ENCODE measurements around the gene UNKL. TPM values are rescaled to one million over a fixed set of nuclear protein-coding genes. Genes with fewer than 3 reads are reported as not detected.

UNKL gene
- total and polyA plus RNA-seq, 5 donors: 6.3 to 16.4 (median 13.1) TPM

GRCh38 chr16:1341495-1342420 lies 72.7 kb downstream of the UNKL start:
- ATAC-seq (no peak), DNase-seq (no peak)
- Histone ChIP-seq H3K4me1 (ENCODE audit: control insufficient read depth, insufficient read depth, low read length) (peaks cover 2% of the 10 kb centered on the region), H3K27me3 (ENCODE audit: control insufficient read depth, insufficient read depth) (no peaks in the 10 kb centered on the region), H3K4me3 (ENCODE audit: low read length) (no peak overlapping the region), H3K9me3 (ENCODE audit: control insufficient read depth, low read length) (no peaks in the 10 kb centered on the region), H3K27ac (ENCODE audit: low read length) (no peak overlapping the region)
- WGBS: 88% methylated on average over 39 of the region's 39 CpGs
- intact Hi-C loops (cut with DNase I): no loop called here

- no peak overlapping the region for H3K27ac ChIP-seq (ENCODE audit: low read length)
- WGBS: 85% methylated on average over 36 of the region's 36 CpGs
- H3K9me3 ChIP-seq (ENCODE audit: control insufficient read depth, low read length): no peaks in the 10 kb centered on the region
- intact Hi-C loops (cut with DNase I): no loop called here
- ATAC-seq: no peak
- no peaks in the 10 kb centered on the region for H3K27me3 ChIP-seq (ENCODE audit: control insufficient read depth, insufficient read depth)
- H3K4me3 ChIP-seq (ENCODE audit: low read length): no peak overlapping the region
- peaks cover 2% of the 10 kb centered on the region for H3K4me1 ChIP-seq (ENCODE audit: control insufficient read depth, insufficient read depth, low read length)
- peak in 1 of 3 donors; percentile 36 for DNase-seq
These were observed 73.6 kb downstream of the UNKL start for GRCh38 chr16:1340730-1341494.

GRCh38 chr16:1338855-1339675 lies 75.4 kb downstream of the UNKL start:
- Histone ChIP-seq H3K9me3 (ENCODE audit: control insufficient read depth, low read length) (no peaks in the 10 kb centered on the region), H3K4me1 (ENCODE audit: control insufficient read depth, insufficient read depth, low read length) (peaks cover 2% of the 10 kb centered on the region), H3K27me3 (ENCODE audit: control insufficient read depth, insufficient read depth) (no peaks in the 10 kb centered on the region), H3K27ac (ENCODE audit: low read length) (no peak overlapping the region), H3K4me3 (ENCODE audit: low read length) (no peak overlapping the region)
- intact Hi-C loops (cut with DNase I): loop anchor here in 1 of 4 donors (10.0 kb wide), 1 partner anchor 56 kb away; no protein-coding TSS in a partner anchor
- WGBS: 70% methylated on average over 31 of the region's 31 CpGs
- ATAC-seq (no peak), DNase-seq (no peak)

GRCh38 chr16:1338119-1338730 lies 76.3 kb downstream of the UNKL start:
- Histone ChIP-seq H3K4me3 (ENCODE audit: low read length) (no peak overlapping the region), H3K4me1 (ENCODE audit: control insufficient read depth, insufficient read depth, low read length) (peaks cover 2% of the 10 kb centered on the region), H3K9me3 (ENCODE audit: control insufficient read depth, low read length) (no peaks in the 10 kb centered on the region), H3K27me3 (ENCODE audit: control insufficient read depth, insufficient read depth) (no peaks in the 10 kb centered on the region), H3K27ac (ENCODE audit: low read length) (no peak overlapping the region)
- intact Hi-C loops (cut with DNase I): loop anchor here in 1 of 4 donors (10.0 kb wide), 1 partner anchor 57 kb away; no protein-coding TSS in a partner anchor
- DNase-seq: no peak
- 56% methylated on average over 30 of the region's 30 CpGs for WGBS
- ATAC-seq: no peak

- DNase-seq (no peak), ATAC-seq (no peak)
- intact Hi-C loops (cut with DNase I): loop anchor here in 1 of 4 donors (10.0 kb wide), 1 partner anchor 57 kb away; no protein-coding TSS in a partner anchor
- Histone ChIP-seq H3K4me1 (ENCODE audit: control insufficient read depth, insufficient read depth, low read length) (peaks cover 1% of the 10 kb centered on the region), H3K9me3 (ENCODE audit: control insufficient read depth, low read length) (no peaks in the 10 kb centered on the region), H3K27ac (ENCODE audit: low read length) (no peak overlapping the region), H3K27me3 (ENCODE audit: control insufficient read depth, insufficient read depth) (no peaks in the 10 kb centered on the region), H3K4me3 (ENCODE audit: low read length) (no peak overlapping the region)
- WGBS: 42% methylated on average over 9 of the region's 9 CpGs
These were observed 77.0 kb downstream of the UNKL start for GRCh38 chr16:1337486-1337885.

- ATAC-seq (no peak), DNase-seq (no peak)
- Histone ChIP-seq H3K27ac (ENCODE audit: low read length) (no peak overlapping the region), H3K27me3 (ENCODE audit: control insufficient read depth, insufficient read depth) (no peaks in the 10 kb centered on the region), H3K4me1 (ENCODE audit: control insufficient read depth, insufficient read depth, low read length) (no peaks in the 10 kb centered on the region), H3K9me3 (ENCODE audit: control insufficient read depth, low read length) (no peaks in the 10 kb centered on the region), H3K4me3 (ENCODE audit: low read length) (no peak overlapping the region)
- intact Hi-C loops (cut with DNase I): loop anchor here in 1 of 4 donors (10.0 kb wide), 1 partner anchor 58 kb away; no protein-coding TSS in a partner anchor
- WGBS: 65% methylated on average over 15 of the region's 15 CpGs
These were observed 77.9 kb downstream of the UNKL start for GRCh38 chr16:1336619-1337018.

- H3K9me3 ChIP-seq (ENCODE audit: control insufficient read depth, low read length): no peaks in the 10 kb centered on the region
- 17% methylated on average over 12 of the region's 12 CpGs for WGBS
- H3K4me3 ChIP-seq (ENCODE audit: low read length): no peak overlapping the region
- ATAC-seq (no peak), DNase-seq (no peak)
- no peak overlapping the region for H3K27ac ChIP-seq (ENCODE audit: low read length)
- intact Hi-C loops (cut with DNase I): loop anchor here in 1 of 4 donors (10.0 kb wide), 1 partner anchor 59 kb away; no protein-coding TSS in a partner anchor
- no peaks in the 10 kb centered on the region for H3K4me1 ChIP-seq (ENCODE audit: control insufficient read depth, insufficient read depth, low read length)
- H3K27me3 ChIP-seq (ENCODE audit: control insufficient read depth, insufficient read depth): no peaks in the 10 kb centered on the region
These were observed 78.5 kb downstream of the UNKL start for GRCh38 chr16:1335996-1336395.

- intact Hi-C loops (cut with DNase I): loop anchor here in 1 of 4 donors (10.0 kb wide), 1 partner anchor 59 kb away; no protein-coding TSS in a partner anchor
- Histone ChIP-seq H3K9me3 (ENCODE audit: control insufficient read depth, low read length) (no peaks in the 10 kb centered on the region), H3K4me1 (ENCODE audit: control insufficient read depth, insufficient read depth, low read length) (no peaks in the 10 kb centered on the region), H3K4me3 (ENCODE audit: low read length) (no peak overlapping the region), H3K27me3 (ENCODE audit: control insufficient read depth, insufficient read depth) (no peaks in the 10 kb centered on the region), H3K27ac (ENCODE audit: low read length) (no peak overlapping the region)
- 50% methylated on average over 16 of the region's 16 CpGs for WGBS
- ATAC-seq: no peak
- DNase-seq: no peak
These were observed 79.1 kb downstream of the UNKL start for GRCh38 chr16:1335211-1335971.

- Histone ChIP-seq H3K4me3 (ENCODE audit: low read length) (no peak overlapping the region), H3K27ac (ENCODE audit: low read length) (no peak overlapping the region), H3K4me1 (ENCODE audit: control insufficient read depth, insufficient read depth, low read length) (no peaks in the 10 kb centered on the region), H3K9me3 (ENCODE audit: control insufficient read depth, low read length) (no peaks in the 10 kb centered on the region), H3K27me3 (ENCODE audit: control insufficient read depth, insufficient read depth) (no peaks in the 10 kb centered on the region)
- 36% methylated on average over 9 of the region's 9 CpGs for WGBS
- intact Hi-C loops (cut with DNase I): loop anchor here in 1 of 4 donors (10.0 kb wide), 1 partner anchor 60 kb away; no protein-coding TSS in a partner anchor
- no peak for ATAC-seq
- no peak for DNase-seq
These were observed 79.8 kb downstream of the UNKL start for GRCh38 chr16:1334739-1335138.
